Neural progenitor cell (in vitro differentiated cells): ENCODE data around the gene NFASC. TPM values are rescaled to one million over a fixed set of nuclear protein-coding genes. Genes with fewer than 3 reads are reported as not detected.

Source experiments
- DNase-seq: peaks from one replicate; pipeline ENCODE4 v3.0.0-alpha.2; 2016; ENCODE audit warnings: low spot score
- H2AFZ ChIP-seq: fragments of 200-600 bp; sonication (generic); replicated peaks from 2 replicates; pipeline ENCODE4 v1.6.1; 2016; ENCODE audit warnings: antibody characterized with exemption
- H3F3A ChIP-seq: fragments of 200-600 bp; sonication (generic); 2 replicates; pipeline ENCODE4 v1.6.1; 2016; ENCODE audit warnings: antibody characterized with exemption, low read depth
- H3K27ac ChIP-seq: fragments of 200-600 bp; sonication (generic); 2 replicates; pipeline ENCODE4 v1.5.1; 2016; ENCODE audit warnings: mild to moderate bottlenecking
- H3K27me3 ChIP-seq: fragments of 200-600 bp; sonication (generic); 2 replicates; pipeline ENCODE4 v1.6.1; 2016; ENCODE audit warnings: mild to moderate bottlenecking, moderate library complexity
- H3K36me3 ChIP-seq: fragments of 200-600 bp; sonication (generic); 2 replicates; pipeline ENCODE4 v1.5.1; 2016
- H3K4me1 ChIP-seq: fragments of 200-600 bp; sonication (generic); 2 replicates; pipeline ENCODE4 v1.6.1; 2016; ENCODE audit warnings: mixed run types
- H3K4me2 ChIP-seq: fragments of 200-600 bp; sonication (generic); 2 replicates; pipeline ENCODE4 v1.6.1; 2016
- H3K4me3 ChIP-seq: fragments of 200-600 bp; sonication (generic); 2 replicates; pipeline ENCODE4 v1.5.1; 2016
- H3K79me2 ChIP-seq: fragments of 200-600 bp; sonication (generic); 2 replicates; pipeline ENCODE4 v1.6.1; 2016; ENCODE audit warnings: low read depth
- H3K9ac ChIP-seq: fragments of 200-600 bp; sonication (generic); 2 replicates; pipeline ENCODE4 v1.6.1; 2016
- H3K9me3 ChIP-seq: fragments of 200-600 bp; sonication (generic); 2 replicates; pipeline ENCODE4 v1.5.1; 2016; ENCODE audit warnings: low read depth
- H4K20me1 ChIP-seq: fragments of 200-600 bp; sonication (generic); 2 replicates; pipeline ENCODE4 v1.6.1; 2016; ENCODE audit warnings: low read depth
- H3K27ac Mint-ChIP-seq: 3 replicates; pipeline ENCODE4 v1.8.0; 2021; ENCODE audit warnings: mixed read lengths
- H3K27me3 Mint-ChIP-seq: 2 replicates; pipeline ENCODE4 v1.8.0; 2022; ENCODE audit warnings: low read depth, mild to moderate bottlenecking, inconsistent platforms, moderate library complexity, mixed read lengths; ENCODE audit not compliant: insufficient read depth
- H3K36me3 Mint-ChIP-seq: 3 replicates; pipeline ENCODE4 v1.8.0; 2021; ENCODE audit warnings: mixed read lengths
- H3K4me1 Mint-ChIP-seq: 3 replicates; pipeline ENCODE4 v1.8.0; 2021; ENCODE audit warnings: mixed read lengths
- H3K4me3 Mint-ChIP-seq: 3 replicates; pipeline ENCODE4 v1.8.0; 2021; ENCODE audit warnings: mild to moderate bottlenecking, moderate library complexity, mixed read lengths
- H3K9me3 Mint-ChIP-seq: 3 replicates; pipeline ENCODE4 v1.8.0; 2020; ENCODE audit warnings: mixed read lengths
- CTCF ChIP-seq: fragments of 200-600 bp; sonication (generic); IDR thresholded peaks from 2 replicates; pipeline ENCODE4 v1.5.1; 2017; ENCODE audit warnings: antibody characterized with exemption, mild to moderate bottlenecking
- EZH2 ChIP-seq: fragments of 200-600 bp; sonication (generic); IDR thresholded peaks from 2 replicates; pipeline ENCODE4 v1.6.1; 2017; ENCODE audit warnings: antibody characterized with exemption, mild to moderate bottlenecking, moderate library complexity
- EZH2phosphoT487 ChIP-seq: fragments of 200-600 bp; sonication (generic); IDR thresholded peaks from 2 replicates; pipeline ENCODE4 v1.6.1; 2017; ENCODE audit warnings: antibody characterized with exemption
- total RNA-seq: library from RNA; depleted of rRNA; stranded (reverse); fragments of >200 nt; gene quantifications from 2 replicates; pipeline ENCODE4 v1.2.3, GENCODE V29; 2015; ENCODE audit warnings: low replicate concordance

NFASC gene
- total RNA-seq, 1 donor from 2014 or later, result 2.5 TPM

- Histone ChIP-seq H3K27me3 (no peaks in the 10 kb centered on the region), H3K4me1 (peaks cover 81% of the 10 kb centered on the region), H4K20me1 (peaks cover 6% of the 10 kb centered on the region), H2AFZ (no peak overlapping the region), H3K9me3 (no peaks in the 10 kb centered on the region), H3K4me2 (no peak overlapping the region), H3K79me2 (no peaks in the 10 kb centered on the region), H3K27ac (no peak overlapping the region), H3K36me3 (no peaks in the 10 kb centered on the region), H3F3A (peaks cover 69% of the 10 kb centered on the region), H3K4me3 (no peak overlapping the region), H3K9ac (no peak overlapping the region)
- DNase-seq, result no peak
- H3K27me3 Mint-ChIP-seq, result peaks cover 12% of the 10 kb centered on the region
- H3K4me3 Mint-ChIP-seq, result no peak overlapping the region
- H3K36me3 Mint-ChIP-seq, result no peaks in the 10 kb centered on the region
- H3K27ac Mint-ChIP-seq, result no peak overlapping the region
- peaks cover 65% of the 10 kb centered on the region for H3K4me1 Mint-ChIP-seq
- TF ChIP-seq EZH2phosphoT487 (no peak), CTCF (no peak), EZH2 (no peak)
- no peaks in the 10 kb centered on the region for H3K9me3 Mint-ChIP-seq
These were observed 157.7 kb downstream of the NFASC start for GRCh38 chr1:205028390-205028789.

- Histone ChIP-seq H3K4me2 (no peak overlapping the region), H4K20me1 (peaks cover 6% of the 10 kb centered on the region), H3K27ac (no peak overlapping the region), H3K79me2 (no peaks in the 10 kb centered on the region), H3K36me3 (no peaks in the 10 kb centered on the region), H3K4me1 (peaks cover 79% of the 10 kb centered on the region), H3F3A (peaks cover 69% of the 10 kb centered on the region), H3K9me3 (no peaks in the 10 kb centered on the region), H3K4me3 (no peak overlapping the region), H3K9ac (no peak overlapping the region), H3K27me3 (no peaks in the 10 kb centered on the region), H2AFZ (no peak overlapping the region)
- Mint-ChIP-seq H3K4me3 (no peak overlapping the region), H3K4me1 (peaks cover 70% of the 10 kb centered on the region), H3K9me3 (no peaks in the 10 kb centered on the region), H3K36me3 (no peaks in the 10 kb centered on the region), H3K27ac (peak overlapping the region; percentile 6), H3K27me3 (peaks cover 15% of the 10 kb centered on the region)
- peak; percentile 38 for DNase-seq
- TF ChIP-seq EZH2phosphoT487 (no peak), EZH2 (no peak), CTCF (no peak)
These were observed 158.3 kb downstream of the NFASC start for GRCh38 chr1:205028924-205029323.

- no peak overlapping the region for H3K4me3 ChIP-seq
- H3K36me3 Mint-ChIP-seq, result no peaks in the 10 kb centered on the region
- peaks cover 65% of the 10 kb centered on the region for H3K4me1 Mint-ChIP-seq
- H3K79me2 ChIP-seq, result no peaks in the 10 kb centered on the region
- H4K20me1 ChIP-seq, result peaks cover 6% of the 10 kb centered on the region
- no peaks in the 10 kb centered on the region for H3K9me3 ChIP-seq
- H3K27me3 ChIP-seq, result no peaks in the 10 kb centered on the region
- H3K36me3 ChIP-seq, result no peaks in the 10 kb centered on the region
- no peak overlapping the region for H2AFZ ChIP-seq
- H3K9ac ChIP-seq, result no peak overlapping the region
- DNase-seq, result no peak
- peak overlapping the region; percentile 4 for H3K27ac ChIP-seq
- peak overlapping the region; percentile 62 for H3K4me2 ChIP-seq
- no peaks in the 10 kb centered on the region for H3K9me3 Mint-ChIP-seq
- H3F3A ChIP-seq, result peaks cover 61% of the 10 kb centered on the region
- H3K27me3 Mint-ChIP-seq, result peaks cover 13% of the 10 kb centered on the region
- H3K27ac Mint-ChIP-seq, result no peak overlapping the region
- peak overlapping the region; percentile 5 for H3K4me3 Mint-ChIP-seq
- peaks cover 69% of the 10 kb centered on the region for H3K4me1 ChIP-seq
- TF ChIP-seq CTCF (no peak), EZH2phosphoT487 (no peak), EZH2 (no peak)
These were observed 159.6 kb downstream of the NFASC start for GRCh38 chr1:205030241-205030640.
